DND-41 (cell line): ENCODE results near the gene YLPM1.

Experiments
- CTCF ChIP-seq: IDR thresholded peaks from 2 replicates; pipeline ENCODE4 v1.5.1; 2012; ENCODE audit warnings: borderline replicate concordance, low read length, moderate library complexity, mild to moderate bottlenecking; ENCODE audit not compliant: poor library complexity, severe bottlenecking; ENCODE audit errors: extremely low read depth
- EZH2 ChIP-seq: IDR thresholded peaks from 3 replicates; pipeline ENCODE4 v1.6.1; 2012; ENCODE audit warnings: borderline replicate concordance, low read depth, mild to moderate bottlenecking, moderate library complexity, low read length, inconsistent platforms; ENCODE audit not compliant: severe bottlenecking

- TF ChIP-seq EZH2 (no peak), CTCF (no peak)
These were observed 25.3 kb upstream of the YLPM1 start for GRCh38 chr14:74737753-74738325.
